Activated naive CD8-positive, alpha-beta T cell treated with anti-CD3 and anti-CD28 coated beads, Interleukin-2, amount 50 U/mL, for 16 hours (primary cell): ENCODE results near the gene ZNF366.

Experiments used
- DNase-seq: peaks from one replicate; pipeline ENCODE4 v3.0.0-alpha.2; 2020; ENCODE audit warnings: low read depth, low spot score

ZNF366 gene

DNA sequence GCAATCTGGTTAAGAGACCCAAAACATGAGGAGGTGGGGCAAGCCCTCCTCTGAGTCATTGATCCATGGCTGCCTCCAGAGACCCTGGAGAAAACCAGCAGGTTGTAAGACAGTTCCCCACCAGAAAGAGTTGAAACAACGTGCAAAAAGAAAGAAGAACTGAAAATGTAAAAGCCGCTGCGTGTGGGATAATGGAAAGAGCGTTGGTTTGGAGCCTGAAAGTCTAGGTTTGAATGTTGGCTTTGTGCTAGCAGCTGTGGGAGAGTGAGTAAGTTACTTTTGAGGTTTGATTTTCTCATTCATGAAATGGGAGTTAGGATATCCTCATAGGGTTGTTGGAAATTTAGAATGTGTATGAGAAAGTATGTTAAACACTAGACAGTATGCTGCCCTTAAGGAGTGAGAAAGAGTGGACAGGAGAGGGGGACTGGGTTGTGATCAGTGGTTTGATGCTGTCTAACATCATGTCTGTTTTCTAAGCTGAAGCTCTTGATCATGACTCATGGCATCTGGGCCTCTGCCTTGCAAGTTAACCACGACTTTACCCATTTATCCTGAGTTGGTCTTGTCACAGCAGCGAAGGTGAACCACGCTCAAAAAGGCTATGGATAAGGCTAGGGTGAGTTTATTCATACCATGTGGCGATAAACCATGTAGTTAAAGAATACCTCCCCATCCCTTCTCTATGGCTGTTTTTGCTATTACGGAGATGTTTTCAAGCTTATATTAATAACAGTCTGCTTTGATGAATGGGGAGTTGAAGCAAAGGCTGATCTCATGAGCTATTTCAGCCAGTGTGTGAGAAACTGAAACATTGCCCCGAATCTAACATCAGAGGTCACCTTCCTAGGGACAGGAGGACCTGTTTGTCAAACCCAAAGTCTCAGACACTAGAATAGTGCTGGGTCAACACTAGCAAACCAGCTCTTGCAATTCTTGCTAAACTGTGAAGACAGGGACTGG is 41.3 kb downstream of the ZNF366 start:
- no peak for DNase-seq

DNA sequence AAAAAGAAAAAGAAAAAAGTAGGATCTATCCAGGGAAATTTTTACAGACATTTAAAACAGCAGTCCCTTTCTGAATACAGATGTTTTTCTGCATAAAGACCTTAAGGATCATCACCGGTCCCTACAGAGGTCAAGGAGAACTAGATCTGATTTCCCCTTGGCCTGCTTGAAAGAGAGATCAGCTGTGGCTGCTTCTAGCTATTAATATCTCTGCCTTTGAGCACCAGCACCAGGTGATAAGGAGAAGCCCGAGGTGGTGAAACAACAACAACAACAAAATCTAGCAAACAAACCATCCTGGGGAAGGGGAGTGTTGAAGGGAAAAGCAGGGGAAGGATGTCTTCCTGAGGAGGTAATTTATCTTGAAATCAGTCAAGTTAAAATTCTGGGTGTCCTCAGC is 42.1 kb downstream of the ZNF366 start:
- no peak for DNase-seq

DNA sequence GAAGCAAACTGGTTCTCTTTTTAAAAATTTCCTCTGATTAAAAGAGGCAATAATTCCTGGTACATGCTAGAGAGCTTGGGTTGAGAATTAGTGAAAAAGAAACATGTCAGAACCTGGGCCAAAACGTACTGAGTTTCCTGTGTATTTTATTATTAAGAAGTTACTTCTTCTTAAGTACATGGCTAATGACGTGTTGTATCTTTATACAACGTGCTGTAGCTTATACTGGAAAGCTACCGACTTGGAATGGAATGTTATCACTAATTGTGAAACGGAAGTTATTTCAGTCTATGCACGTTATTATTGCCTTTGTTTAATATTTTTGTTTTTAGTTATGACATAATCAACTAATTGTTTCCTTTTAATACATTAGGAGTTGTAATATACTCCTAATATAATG is 43.1 kb downstream of the ZNF366 start:
- no peak for DNase-seq

DNA sequence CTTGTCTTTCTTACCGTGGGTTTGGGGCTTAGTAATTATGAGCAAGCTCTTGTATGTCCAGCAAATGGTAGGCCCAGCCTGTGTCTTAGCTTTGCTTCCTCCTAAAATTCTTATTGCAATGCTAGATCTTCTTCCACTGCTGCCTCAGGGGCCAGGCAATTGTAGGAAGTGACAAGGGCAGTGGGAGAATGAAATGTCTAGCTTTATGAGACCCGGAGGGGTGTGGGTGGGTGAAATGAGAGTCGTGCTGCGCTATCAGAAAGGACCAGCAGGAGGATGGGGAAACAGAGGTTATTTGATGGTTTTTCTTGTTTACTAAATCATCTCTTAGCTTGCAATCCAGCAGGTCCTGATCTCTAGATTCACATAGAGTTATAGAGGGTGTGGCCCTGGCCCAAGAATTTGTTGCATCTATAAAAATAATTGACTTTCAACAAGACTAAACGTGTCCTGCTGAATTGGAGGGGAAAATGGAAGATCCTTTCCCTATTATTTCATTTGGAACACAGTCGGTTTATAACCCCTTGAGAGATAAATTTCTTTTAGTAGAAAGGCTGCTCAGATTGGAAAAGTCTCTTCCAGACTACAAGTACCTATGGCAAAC is 43.7 kb downstream of the ZNF366 start:
- DNase-seq, result no peak

DNA sequence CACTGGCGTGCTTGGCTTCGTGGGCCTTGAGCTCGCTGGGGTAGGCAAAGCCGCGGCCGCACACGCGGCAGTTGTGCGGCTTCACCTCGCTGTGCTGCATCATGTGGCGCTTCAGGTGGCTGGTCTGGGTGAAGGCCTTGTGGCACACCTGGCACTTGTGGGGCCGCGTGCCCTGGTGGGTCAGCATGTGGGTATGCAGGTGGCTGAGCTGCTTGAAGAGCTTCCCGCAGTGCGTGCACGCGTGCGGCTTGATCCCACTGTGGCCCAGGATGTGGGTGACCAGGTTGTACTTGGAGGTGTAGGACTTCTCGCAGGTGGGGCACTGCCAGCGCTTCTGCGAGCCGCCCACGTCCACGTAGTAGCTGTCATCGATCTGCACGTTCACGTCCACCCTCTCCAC is 46.8 kb downstream of the ZNF366 start:
- no peak for DNase-seq

DNA sequence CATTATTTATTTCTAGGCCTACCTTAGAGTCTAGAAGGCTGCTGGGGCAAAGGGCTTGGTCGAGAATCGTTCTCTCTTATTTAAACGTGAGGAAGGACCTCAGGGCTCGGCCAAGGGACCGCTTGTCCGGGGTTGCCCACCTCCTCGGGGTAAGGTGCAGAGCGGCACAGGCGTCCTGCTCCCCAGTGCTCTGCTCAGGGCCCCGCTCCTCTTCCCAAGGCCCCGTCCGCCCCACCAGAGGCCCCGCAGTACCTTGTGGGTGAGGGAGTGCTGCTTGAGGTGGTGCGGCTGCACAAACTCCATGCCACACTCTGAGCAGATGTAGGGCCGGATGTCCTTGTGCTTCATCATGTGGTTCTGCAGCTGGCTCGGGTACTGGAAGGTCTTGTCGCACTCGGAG is 47.3 kb downstream of the ZNF366 start:
- DNase-seq, result no peak

DNA sequence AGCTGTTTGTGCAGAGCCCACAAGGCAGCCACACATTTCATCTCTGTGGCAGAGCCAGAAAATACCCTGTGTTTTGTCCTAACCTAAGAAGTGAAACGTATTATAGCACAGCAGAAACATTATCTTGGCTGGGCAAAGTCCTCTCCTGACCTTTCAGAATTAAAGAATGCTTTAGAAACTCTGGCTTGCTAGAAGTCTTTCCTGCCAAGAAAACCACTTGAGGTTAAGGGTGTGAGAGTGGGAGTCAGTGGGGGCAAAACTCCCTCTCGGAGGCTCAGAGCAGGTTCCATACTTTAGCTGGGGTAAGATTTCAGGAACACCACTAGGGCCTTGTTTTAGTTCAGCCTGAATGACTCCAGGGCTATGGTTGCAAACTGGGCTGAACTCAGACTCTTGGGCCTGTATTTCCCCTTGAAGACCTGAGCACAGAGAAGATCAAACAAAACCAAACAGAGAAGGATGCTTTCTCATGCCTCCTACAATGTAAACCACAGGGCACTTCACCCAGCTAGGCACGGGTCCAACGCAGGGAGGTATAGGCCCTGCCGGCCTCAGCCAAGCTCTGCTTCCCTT is 48.0 kb downstream of the ZNF366 start:
- no peak for DNase-seq

DNA sequence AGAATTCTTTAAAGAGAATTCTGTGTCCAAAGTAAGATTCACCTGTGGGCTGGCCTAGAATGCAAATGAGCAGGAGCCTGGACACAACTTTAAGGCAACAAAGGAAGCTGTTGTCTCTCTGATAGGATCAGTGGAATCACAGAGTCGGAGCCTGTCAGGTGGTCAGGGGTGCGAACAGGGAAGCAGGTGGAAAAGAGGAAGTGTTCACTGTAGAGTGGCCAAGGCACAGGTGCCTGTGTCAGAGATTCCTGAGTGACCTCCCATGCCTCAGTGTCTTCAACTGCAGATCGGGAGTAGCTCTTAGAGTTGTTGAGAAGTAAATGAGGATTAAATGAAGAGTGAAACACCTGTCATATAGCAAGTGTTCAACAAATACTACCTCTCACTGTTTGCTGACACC is 48.8 kb downstream of the ZNF366 start:
- DNase-seq, result no peak

DNA sequence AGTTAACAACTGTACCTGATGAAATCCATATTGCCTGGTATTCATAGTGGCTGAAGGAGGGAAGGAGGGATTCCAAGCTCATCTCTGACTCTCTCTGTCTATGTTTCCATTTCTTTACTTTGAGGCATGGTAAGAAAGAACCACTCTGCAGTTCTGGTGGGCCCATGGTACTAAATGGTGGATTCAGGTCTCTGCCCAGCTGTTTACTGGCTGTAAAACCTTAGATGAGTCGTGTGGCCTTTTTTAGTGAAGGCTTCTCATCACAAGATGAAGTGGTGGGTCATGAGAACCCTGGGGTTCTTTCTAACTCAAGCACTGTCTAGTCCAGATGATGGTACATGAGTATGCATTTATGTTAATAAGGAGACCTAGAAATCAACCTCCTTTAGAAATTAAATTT is 49.7 kb downstream of the ZNF366 start:
- DNase-seq, result no peak

DNA sequence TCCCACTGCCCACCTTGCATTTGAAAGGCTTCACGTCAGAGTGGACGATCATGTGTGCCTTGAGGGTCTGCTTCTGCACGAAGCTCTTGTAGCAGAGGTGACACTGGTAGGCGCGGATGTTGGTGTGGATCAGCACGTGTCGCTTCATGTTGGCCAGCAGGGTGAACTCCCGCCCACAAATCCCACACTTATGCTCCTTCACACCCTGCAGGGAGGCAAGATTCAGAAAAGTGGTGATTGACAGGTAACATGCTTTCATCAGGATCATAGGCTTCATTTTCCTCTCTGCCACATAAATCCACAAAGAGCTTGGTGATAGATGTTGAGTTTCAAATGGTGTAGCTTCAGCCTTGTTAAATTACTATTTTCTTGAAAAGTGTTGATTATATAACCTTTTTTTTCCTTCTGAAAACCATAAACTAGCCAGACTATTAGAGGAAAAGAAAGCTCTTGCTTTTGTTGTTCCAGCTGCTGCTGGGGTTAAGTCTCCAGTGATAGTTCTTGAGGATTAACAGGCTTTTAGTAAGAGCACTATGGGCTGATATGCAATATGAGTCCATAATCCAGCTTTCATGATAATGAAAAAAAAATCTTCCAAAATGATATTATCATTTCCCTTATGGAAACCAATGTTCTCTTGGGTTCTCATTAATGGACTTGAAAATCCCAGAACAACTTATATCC is 50.7 kb downstream of the ZNF366 start:
- DNase-seq, result no peak

DNA sequence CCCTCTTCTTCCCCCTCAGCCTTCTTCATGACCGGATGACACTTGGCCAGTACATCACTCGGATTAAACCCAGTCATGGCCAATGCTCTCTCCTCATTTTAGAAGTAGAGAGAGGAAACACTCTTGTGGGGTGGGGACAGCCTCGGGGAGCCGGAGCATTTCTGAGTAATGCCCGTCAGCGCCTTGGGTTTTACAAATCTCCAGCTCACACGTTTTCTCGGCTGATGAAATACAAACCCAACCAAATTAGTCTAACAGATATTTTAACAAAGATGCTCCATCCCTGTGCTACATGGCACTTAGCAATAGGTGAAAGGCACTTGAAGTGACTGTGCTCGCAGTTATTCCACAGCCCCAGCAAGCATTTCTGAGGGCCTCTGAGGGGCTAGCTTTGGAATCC is 51.7 kb downstream of the ZNF366 start:
- no peak for DNase-seq

DNA sequence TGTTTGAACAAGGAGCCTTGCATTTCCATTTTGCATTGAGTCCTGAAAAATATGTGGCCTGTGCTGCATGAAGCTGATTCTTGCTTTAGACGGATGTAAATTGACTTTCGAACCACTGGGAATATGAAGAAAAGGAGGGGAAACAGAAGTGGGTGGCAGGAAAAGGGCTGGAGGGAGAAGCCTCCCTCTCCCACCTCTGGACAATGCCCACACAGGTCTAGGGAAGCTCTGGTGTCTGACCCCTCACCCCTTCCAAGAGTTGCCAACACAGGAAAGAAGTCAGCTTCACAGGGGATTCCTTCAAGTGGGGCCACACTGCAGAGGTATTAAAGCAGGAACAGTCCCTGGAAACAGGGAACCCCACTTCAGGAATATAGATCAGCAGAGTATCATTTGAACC is 52.2 kb downstream of the ZNF366 start:
- no peak for DNase-seq

DNA sequence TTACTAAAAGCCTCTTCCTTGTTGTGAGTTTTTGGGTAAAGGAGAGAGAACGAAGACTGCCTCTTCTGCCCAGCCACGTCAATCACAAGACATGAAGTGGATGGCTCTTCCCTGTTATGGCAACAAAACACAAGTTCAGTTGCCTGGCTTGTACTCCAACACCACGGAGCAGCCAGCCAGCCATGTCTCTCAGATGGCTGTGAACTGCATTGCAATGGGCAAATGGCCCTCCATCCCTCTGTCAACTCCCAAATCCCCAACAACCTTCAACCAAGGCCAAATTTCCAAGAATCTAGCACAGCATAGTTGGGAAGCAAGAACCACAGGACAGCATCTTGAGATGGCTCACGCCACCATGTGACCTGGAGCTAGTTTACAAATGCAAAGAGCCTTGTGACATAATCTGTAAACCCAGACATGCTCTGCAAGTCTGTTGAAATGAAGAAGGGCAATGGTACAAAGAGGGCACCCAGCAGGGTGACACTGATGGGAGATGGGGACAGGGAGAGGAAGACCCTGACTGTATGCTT is 53.9 kb downstream of the ZNF366 start:
- DNase-seq, result no peak

DNA sequence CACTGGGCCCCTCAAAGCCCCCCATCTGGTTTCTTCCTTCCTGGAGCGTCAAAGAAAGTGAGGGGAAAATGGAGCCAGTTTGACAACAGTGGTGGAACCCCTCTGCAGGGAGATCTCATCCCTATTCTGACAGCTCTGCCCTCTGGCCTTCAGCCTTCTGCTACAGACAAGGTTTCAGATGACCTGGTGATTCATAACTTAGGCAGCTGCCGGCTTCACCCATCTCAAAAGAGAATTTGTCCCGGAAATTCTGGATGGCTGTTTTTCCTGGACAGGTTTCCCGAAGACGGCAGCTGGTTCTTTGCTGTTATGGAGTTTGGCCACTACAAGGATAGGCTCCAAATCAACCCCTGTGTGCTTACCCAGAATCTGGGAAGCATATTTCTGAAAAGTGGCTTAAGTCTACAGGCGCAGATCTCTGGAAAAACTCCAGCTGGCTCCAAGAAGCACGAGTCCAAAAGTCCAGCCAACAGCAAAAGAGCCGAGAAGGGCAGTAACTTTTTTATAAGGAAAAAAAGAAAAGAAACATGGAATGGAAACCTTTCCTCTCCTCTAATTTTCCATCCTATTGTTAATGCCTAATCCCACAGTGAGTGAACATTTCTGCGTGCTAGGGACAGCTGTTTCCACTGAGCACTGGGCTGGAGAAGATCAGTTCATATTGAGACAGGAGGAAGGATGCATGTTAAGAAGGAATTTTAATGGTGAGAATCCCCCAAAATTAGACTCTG is 54.5 kb downstream of the ZNF366 start:
- DNase-seq, result no peak

DNA sequence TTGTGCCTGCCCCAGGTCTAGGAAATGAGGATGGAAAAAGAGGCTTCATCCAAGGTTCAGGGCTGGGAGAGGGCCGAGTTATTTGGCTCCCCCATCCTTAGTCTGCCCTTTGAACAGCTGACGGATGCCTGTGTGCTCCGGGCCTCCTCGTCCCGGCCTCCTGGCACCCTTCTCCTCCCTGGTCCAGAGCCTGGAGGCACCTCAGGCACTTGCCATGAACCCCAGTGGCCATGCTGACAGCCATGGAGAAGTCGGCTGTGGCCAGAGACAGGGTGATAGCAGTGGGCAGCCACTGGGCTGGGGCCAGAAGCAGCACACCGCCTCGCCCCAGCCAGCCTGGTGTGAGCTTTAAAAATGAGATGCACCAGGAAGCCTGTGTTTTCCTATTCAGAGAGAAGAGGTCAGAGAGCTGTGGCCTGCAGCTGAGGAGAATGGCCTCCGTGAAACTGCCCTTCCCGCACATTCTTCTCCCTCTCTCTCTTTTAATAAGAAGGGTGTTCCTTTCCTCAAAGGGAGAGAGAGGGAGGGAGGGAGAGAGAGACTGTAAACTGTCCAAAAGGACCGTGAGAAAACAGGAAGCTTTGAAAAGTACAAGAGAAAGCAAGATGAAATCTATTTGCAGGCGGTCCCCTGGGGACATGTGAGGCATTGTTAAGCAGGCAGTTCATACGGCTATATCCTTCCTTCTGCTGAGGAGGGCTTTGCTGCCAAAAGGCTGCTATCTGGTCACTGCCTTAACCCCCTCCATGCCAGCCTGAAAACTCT is 55.3 kb downstream of the ZNF366 start:
- no peak for DNase-seq

DNA sequence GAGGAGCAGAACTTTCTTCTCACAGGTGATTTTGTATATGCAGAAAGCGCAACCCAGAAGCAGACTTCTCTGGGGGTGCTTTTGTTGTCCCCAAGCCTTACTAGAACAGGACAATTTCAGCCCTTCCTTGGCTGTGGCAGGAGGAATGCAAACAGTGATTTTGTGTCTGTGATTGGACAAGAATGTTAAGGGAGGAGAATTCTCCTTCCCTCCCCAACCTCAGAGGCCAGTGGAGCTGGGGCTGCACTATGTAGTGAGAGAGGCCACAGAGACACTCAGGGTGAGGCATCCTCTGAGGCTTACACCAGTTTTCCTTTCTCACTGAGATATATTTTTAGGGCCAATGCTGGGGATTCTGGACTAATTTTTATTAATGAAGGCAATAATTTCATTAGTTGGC is 58.8 kb downstream of the ZNF366 start:
- no peak for DNase-seq

DNA sequence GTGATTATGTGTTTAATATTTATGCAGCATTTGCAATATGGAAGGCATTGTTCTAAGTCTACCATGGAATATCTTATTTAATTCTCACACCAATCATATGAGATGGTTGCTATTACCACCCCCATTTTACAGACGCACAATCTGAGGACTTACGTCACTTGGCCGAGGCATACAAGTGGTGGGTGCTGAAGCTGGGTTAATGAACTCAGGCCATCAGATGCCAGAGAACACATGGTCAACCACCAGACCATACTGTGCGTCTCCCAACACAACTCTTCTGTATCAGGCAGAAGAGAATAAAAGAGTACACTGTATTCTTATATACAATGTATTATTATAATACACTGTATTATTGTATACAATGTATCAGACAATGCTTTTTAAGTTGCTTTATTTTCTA is 59.5 kb downstream of the ZNF366 start:
- DNase-seq, result no peak

DNA sequence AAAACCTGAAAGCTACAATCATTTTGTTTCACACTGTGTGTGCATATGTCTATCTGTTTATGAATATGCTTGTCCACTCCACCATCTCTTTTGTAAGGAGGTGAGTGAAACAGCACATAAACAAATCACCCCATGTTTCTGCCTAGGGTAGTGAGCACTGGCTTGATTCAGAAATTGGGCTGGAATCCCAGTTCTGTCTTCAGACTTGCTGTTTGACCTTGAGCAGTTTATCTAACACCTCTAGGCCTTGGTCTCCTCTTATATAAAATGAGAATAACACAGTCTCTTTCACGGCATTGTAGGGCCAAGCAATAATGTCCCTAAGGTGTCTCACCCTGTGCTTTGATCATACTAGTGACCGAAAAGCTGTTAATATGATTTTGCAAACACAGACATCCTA is 61.2 kb downstream of the ZNF366 start:
- no peak for DNase-seq

DNA sequence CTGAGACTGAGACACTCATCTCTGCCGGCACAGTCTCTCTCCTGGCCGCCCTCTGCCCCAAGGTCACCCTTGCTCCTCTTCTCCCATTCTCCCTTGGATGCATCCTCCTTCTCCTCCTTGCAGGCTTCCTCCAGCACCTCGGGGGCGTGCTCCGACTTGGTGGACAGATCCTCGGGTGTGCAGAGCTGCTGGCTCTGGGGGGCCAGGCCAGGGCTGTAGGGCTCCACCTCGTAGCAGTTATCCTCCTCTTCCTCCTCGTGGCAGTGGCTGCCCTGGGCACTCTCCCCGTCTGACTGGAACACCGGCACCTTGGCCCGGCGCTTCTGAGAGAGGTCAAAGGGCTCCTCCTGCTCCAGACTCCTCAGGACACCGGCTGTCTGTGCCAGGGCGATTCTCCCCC is 63.3 kb downstream of the ZNF366 start:
- no peak for DNase-seq

DNA sequence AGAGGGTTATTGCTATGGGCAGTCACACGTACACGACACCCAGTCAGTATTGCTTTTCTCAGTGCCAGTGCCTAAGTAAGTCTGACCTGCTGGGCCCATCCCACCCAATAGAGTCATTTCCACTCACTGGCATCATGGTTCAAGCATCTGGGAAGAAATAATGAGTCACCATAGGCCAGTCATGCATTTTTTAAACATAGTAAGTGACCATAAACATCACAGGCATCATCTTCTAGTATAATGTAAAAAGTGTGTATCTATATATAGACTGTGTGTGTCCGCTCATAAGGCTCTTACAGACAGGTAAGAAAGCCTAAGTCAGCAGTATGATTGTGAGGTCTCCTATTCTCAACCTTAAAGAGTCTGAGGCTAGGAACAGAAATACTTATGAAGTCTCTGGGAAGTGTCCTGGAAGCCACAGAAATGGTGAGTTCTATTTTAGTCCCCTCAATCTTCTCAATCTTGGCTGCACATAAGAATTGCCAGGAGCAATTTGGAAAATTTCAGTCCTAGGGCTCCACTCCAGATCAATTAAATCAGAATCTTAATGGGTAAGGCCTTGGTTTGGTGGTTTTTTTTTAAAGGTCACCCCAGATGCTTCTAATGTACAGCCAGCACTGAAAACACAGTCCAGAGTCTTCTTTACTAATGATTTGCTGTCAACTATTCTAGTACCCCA is 65.2 kb downstream of the ZNF366 start:
- no peak for DNase-seq
